ENCODE measurements around the gene IPPK.

DNA sequence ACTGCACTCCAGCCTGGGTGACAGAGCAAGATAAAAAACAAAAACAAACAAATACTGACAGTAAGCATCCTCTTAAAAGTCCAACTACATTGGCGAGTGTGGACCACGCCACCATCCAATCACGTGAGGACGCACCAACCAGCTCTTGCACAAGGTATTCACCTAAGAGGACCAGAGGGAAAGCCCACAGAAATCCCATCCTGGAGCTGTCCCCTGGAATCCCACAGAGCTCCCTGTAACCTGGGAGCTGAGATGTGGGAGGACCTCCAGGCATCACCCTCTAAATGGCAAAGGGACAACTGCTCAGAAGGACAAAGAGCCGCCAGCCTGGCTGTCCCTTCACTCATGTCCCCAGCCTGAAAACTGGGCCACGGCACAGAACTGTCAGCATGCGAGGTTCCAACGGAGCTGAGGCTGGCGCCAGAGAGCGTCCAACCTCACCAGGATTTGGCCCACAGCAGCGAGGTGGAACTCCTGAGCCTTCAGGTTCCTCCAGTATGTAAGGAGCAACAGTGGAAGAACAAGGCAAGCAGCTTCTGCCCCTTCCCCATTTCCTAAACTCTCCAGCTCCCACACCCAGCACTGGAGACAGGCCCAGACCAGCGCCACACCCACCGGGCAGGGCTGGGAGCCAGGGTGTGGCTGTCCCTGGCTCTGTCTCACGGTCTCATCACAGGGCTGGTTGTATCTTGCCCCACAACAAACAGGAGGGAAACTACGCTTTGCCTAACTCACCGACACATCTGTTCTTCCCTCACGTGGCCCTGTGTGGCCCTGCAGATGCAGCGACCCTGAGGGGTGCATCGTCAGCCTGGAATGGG is 15.2 kb downstream of the IPPK start:
- TF ChIP-seq, protein P1, sequence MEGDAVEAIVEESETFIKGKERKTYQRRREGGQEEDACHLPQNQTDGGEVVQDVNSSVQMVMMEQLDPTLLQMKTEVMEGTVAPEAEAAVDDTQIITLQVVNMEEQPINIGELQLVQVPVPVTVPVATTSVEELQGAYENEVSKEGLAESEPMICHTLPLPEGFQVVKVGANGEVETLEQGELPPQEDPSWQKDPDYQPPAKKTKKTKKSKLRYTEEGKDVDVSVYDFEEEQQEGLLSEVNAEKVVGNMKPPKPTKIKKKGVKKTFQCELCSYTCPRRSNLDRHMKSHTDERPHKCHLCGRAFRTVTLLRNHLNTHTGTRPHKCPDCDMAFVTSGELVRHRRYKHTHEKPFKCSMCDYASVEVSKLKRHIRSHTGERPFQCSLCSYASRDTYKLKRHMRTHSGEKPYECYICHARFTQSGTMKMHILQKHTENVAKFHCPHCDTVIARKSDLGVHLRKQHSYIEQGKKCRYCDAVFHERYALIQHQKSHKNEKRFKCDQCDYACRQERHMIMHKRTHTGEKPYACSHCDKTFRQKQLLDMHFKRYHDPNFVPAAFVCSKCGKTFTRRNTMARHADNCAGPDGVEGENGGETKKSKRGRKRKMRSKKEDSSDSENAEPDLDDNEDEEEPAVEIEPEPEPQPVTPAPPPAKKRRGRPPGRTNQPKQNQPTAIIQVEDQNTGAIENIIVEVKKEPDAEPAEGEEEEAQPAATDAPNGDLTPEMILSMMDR (conservative IDR thresholded peaks at IDR 0.05 in 1 of 2, IDR thresholded peaks at IDR 0.05 in 1 of 2; ENCODE audit: extremely low read depth in 1 of 2, insufficient read depth in 1 of 2, low read depth in 1 of 2, low read length in 2 of 2): no peak
- no peak for TF ChIP-seq EZH2 (IDR thresholded peaks at IDR 0.05; ENCODE audit: borderline replicate concordance, low read length)
